ENCODE data around the gene OR2T34.

GRCh38 chr1:248576260-248576980, 1.9 kb upstream of the OR2T34 start:
- TF ChIP-seq CTCF (IDR thresholded peaks at IDR 0.05) = no peak
- no peak for TF ChIP-seq POLR2A (IDR thresholded peaks at IDR 0.05)
- no peak for TF ChIP-seq POLR2AphosphoS5 (IDR thresholded peaks at IDR 0.05)
- TF ChIP-seq EP300 (IDR thresholded peaks at IDR 0.05) = no peak

All from upper lobe of left lung (tissue), 4 donors.